ENCODE measurements around the gene CYREN. TPM values are rescaled to one million over a fixed set of nuclear protein-coding genes. Genes with fewer than 3 reads are reported as not detected.

Gene CYREN
- total RNA-seq, 1 experiment from 2014 or later: 39.6 TPM

GRCh38 chr7:135162382-135163001 is 8.0 kb downstream of the CYREN start:
- Histone ChIP-seq H3K27ac (ENCODE audit: low read depth, low read length, poor library complexity, severe bottlenecking) (no peak overlapping the region), H3K4me1 (ENCODE audit: insufficient read depth, low read length, poor library complexity, severe bottlenecking) (peaks cover 8% of the 10 kb centered on the region), H3K27me3 (replicated peaks; ENCODE audit: insufficient read depth, low read depth, low read length, poor library complexity) (no peaks in the 10 kb centered on the region), H3K4me3 (ENCODE audit: low read depth, low read length, poor library complexity, severe bottlenecking) (no peak overlapping the region), H3K36me3 (ENCODE audit: insufficient read depth, low read length, poor library complexity, severe bottlenecking) (peaks cover 19% of the 10 kb centered on the region), H3K9me3 (ENCODE audit: low read depth, low read length, poor library complexity, severe bottlenecking) (peaks cover 5% of the 10 kb centered on the region)
- ChIA-PET POLR2A (ENCODE audit: low non-redundant PET) (no interaction called here), CTCF (no interaction called here)
- intact Hi-C loops (cut with micrococcal nuclease; ENCODE audit: unreplicated experiment): no loop called here
- no TSS peak for BruUV-seq (replicated peaks)
- TF ChIP-seq EZH2 (IDR thresholded peaks at IDR 0.05; ENCODE audit: borderline replicate concordance, low read depth, low read length, poor library complexity, severe bottlenecking): no peak
- no peak for TF ChIP-seq CTCF (conservative IDR thresholded peaks at IDR 0.05; ENCODE audit: low read depth, low read length)
- DNase-seq (ENCODE audit: low spot score): no peak

DNA sequence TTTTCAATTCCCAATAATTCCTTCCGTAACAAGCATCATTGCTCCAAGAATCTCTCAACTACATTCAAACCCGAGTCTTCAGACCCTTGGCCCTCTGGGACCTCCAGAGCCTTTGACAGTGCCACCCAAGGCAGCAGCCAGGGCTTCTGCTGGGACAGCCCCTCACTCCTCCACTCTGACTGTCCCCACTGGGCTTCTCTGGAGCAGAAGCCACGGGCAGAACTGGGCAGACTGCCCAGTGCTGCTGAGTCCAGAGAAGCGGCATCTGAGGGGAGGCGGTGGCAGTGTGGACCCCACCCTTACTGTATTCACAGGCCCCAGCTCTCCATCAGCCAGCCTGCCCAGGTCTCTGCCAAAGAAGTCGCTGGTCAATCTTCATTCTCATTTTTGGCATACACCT is 8.8 kb downstream of the CYREN start:
- no peaks in the 10 kb centered on the region for H3K27me3 ChIP-seq (replicated peaks; ENCODE audit: insufficient read depth, low read depth, low read length, poor library complexity)
- H3K27ac ChIP-seq (ENCODE audit: low read depth, low read length, poor library complexity, severe bottlenecking): peak overlapping the region; percentile 64
- intact Hi-C loops (cut with micrococcal nuclease; ENCODE audit: unreplicated experiment): no loop called here
- H3K4me3 ChIP-seq (ENCODE audit: low read depth, low read length, poor library complexity, severe bottlenecking): no peak overlapping the region
- ChIA-PET POLR2A (ENCODE audit: low non-redundant PET) (no interaction called here), CTCF (no interaction called here)
- no peak for DNase-seq (ENCODE audit: low spot score)
- peaks cover 11% of the 10 kb centered on the region for H3K9me3 ChIP-seq (ENCODE audit: low read depth, low read length, poor library complexity, severe bottlenecking)
- TF ChIP-seq CTCF (conservative IDR thresholded peaks at IDR 0.05; ENCODE audit: low read depth, low read length) (no peak), EZH2 (IDR thresholded peaks at IDR 0.05; ENCODE audit: borderline replicate concordance, low read depth, low read length, poor library complexity, severe bottlenecking) (no peak)
- H3K36me3 ChIP-seq (ENCODE audit: insufficient read depth, low read length, poor library complexity, severe bottlenecking): peaks cover 13% of the 10 kb centered on the region
- no TSS peak for BruUV-seq (replicated peaks)
- H3K4me1 ChIP-seq (ENCODE audit: insufficient read depth, low read length, poor library complexity, severe bottlenecking): peaks cover 8% of the 10 kb centered on the region

GRCh38 chr7:135160858-135161653 is 9.5 kb downstream of the CYREN start:
- Histone ChIP-seq H3K27me3 (replicated peaks; ENCODE audit: insufficient read depth, low read depth, low read length, poor library complexity) (no peaks in the 10 kb centered on the region), H3K36me3 (ENCODE audit: insufficient read depth, low read length, poor library complexity, severe bottlenecking) (peaks cover 7% of the 10 kb centered on the region), H3K9me3 (ENCODE audit: low read depth, low read length, poor library complexity, severe bottlenecking) (peaks cover 16% of the 10 kb centered on the region), H3K4me3 (ENCODE audit: low read depth, low read length, poor library complexity, severe bottlenecking) (no peak overlapping the region), H3K27ac (ENCODE audit: low read depth, low read length, poor library complexity, severe bottlenecking) (peak overlapping the region; percentile 64), H3K4me1 (ENCODE audit: insufficient read depth, low read length, poor library complexity, severe bottlenecking) (peaks cover 8% of the 10 kb centered on the region)
- no peak for DNase-seq (ENCODE audit: low spot score)
- no peak for TF ChIP-seq EZH2 (IDR thresholded peaks at IDR 0.05; ENCODE audit: borderline replicate concordance, low read depth, low read length, poor library complexity, severe bottlenecking)
- TF ChIP-seq CTCF (conservative IDR thresholded peaks at IDR 0.05; ENCODE audit: low read depth, low read length): no peak
- ChIA-PET POLR2A (ENCODE audit: low non-redundant PET) (no interaction called here), CTCF (interaction anchor here (1.1 kb wide), 1 partner anchor 8 kb away, joined by 4 read pairs; no protein-coding TSS in a partner anchor)
- intact Hi-C loops (cut with micrococcal nuclease; ENCODE audit: unreplicated experiment): no loop called here
- BruUV-seq (replicated peaks): no TSS peak
